ENCODE data around the gene LRRTM4.

Gene LRRTM4

DNA sequence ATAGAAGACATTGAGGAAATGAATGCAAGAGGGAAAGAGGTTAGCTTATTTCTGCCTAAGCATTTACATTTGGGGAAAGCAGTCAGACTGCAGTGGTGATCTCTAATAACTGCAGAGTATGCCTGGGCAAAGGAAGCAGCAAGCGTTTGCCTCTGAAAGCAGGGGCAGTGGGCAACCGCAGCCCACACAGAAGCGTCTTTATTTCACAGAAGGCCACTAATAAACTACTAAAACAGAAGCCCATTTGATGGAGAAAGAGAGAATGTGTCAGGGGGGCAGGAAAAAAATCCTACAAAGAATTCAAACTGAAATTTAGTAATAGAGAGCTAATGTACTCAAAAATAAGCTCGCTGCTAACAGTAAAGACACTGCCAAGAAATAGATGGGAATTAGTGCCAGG, 53.1 kb downstream of the LRRTM4 start:
- DNase-seq: no peak

DNA sequence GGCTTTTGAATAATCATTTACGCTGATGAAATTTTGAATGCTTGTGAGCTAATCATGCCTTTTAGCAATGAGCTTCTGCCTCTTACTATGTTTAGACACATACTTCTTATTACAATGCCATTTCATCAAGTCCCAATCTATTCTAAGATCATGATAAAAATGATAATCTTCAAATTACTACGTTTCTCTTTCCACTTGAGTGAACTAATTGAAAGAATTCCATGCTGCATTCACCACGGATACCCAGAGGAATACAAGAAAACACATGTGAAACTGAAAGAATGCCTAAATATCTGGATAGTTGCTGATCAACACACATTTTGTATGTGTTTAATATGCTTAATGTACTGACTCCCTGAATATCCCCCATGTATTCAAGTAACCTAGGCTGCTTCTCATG, 62.3 kb downstream of the LRRTM4 start:
- DNase-seq: no peak

- no peak for DNase-seq
Observed at GRCh38 chr2:77458216-77458615, 64.0 kb downstream of the LRRTM4 start.

DNA sequence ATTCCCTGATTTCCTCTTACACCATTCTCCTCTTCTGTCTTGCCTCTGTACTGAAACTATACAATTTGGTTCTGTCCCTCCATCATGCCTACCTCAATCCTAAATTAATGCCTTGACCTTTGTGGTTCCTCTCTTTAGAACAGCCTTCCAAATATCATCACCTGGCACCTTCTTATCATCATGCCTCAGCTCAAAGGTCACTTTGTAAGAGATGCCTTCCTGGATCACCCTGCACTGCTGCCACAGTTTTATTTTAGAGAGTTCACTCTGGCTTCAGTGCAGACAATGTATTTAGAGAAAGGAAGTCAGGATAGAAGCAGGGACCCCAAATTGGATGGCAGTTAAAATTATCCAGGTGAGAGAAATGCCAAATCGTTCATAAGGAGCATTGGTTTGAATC, 64.5 kb downstream of the LRRTM4 start:
- no peak for DNase-seq

DNA sequence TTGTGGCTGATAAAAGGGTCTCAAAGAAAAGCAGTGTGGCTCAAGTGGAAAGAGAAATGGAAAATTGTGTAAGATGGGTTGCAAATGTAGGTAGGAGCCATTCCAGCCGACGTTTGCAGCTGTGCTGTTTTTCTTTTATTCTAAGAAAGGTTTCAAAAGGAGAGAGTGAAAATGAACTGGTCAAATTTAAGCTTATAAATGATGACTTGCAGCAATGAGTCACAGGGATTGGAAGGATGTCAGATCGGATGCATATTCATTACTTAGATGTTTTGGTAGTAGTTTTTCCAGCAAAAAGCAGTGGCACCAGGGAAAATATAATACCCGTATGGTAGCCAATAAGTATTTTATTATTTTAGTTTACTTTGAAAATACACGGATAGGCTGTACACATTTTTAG, 79.1 kb downstream of the LRRTM4 start:
- no peak for DNase-seq

DNA sequence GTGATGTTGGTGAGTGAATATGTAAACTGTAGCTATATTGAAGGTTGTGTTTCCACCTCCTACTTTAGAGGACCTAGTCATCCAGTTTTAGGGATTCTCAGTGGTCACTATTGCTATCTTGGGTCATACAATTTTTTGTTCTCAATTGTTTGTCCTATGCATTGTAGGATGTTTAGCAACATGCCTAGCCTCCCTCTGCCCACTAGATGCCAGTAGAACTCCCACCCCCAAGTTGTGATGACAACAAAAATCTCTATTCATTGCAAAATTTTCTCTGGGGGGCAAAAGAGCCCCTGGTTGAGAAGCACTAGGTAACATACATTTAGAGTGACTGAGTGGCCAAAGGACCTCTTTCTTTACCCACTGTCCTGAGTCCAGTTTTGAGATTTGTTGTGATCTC, 87.3 kb downstream of the LRRTM4 start:
- no peak for DNase-seq

DNA sequence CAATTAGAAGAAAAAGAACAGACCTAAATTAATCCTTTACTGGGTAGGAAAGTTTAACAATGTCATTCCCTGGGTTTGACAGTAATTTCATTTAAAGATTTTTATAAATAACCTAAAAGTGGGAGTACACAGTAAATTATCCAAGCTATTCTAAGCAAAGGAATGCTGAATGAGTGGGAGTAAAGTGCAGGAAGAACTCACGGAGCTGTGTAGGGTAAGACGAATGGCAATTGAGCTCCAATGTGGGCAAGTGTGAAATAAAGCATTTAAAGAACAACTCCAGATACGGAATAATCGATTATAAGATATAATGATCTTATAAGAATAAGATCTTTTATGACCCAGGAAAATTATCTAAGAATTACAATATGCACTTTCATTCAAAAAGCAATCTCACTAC, 93.2 kb downstream of the LRRTM4 start:
- no peak for DNase-seq

DNA sequence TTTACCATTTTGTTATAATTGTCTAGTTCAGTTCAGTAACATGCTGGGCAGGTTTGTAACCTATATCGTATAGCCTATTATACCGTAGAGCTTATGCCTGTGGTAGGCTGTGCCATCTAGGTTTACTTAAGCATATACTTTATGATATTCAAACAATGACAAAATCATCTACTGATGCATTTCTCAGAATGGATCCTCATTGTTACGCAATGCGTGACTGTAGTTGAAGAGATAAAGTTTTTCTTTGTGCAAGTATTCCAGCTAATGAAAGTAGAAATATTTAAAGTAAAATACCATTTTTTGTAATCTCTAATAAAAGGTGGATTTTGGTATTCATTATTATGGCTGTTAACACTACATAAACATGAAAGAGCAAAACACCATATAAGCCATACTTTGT, 100.2 kb downstream of the LRRTM4 start:
- DNase-seq: no peak

GRCh38 chr2:77418537-77418936, 103.6 kb downstream of the LRRTM4 start:
- no peak for DNase-seq

- no peak for DNase-seq
Observed at GRCh38 chr2:77404189-77404588, 118.0 kb downstream of the LRRTM4 start.

GRCh38 chr2:77398970-77399600, 123.1 kb downstream of the LRRTM4 start:
- no peak for DNase-seq

DNA sequence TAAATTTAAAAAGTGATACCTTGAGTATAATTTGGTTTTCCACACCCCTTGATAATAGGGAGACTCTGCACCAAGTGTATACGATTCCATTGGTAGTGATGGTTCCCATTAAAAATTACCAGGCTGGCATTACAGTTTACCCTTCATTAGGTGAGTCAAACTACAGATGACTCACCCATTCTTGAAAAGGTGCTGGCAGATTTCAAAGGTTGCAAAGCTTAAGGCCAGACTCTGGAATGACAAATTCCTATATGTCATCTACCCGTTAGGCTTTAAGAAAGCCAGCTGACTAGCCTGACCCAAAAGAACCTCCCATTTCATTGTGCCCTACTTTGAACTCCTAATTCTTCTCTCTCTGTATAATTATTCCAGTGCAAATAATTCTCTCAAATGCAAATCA, 124.4 kb downstream of the LRRTM4 start:
- DNase-seq: no peak

DNA sequence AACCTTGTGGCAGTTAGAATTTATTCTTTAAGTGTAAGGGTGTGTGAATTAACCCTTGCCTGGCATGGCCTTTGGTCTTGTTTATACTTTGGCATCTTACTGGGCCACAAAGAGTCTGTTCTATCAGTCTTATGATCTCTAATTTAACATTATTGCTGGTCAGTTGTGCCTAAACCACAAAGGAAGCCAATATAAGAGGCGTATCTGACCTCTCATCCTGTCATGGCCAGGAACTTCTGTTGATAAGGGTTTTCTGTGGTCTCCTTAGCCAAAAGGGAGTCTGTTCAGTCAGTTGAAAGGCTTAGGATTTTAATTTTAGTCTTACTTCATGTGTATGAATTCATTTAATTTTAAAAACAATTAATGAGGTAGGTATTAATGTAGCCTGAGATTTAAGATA, 127.2 kb downstream of the LRRTM4 start:
- no peak for DNase-seq

GRCh38 chr2:77391119-77391518, 131.1 kb downstream of the LRRTM4 start:
- no peak for DNase-seq

GRCh38 chr2:77387324-77387723, 134.9 kb downstream of the LRRTM4 start:
- DNase-seq: no peak

DNA sequence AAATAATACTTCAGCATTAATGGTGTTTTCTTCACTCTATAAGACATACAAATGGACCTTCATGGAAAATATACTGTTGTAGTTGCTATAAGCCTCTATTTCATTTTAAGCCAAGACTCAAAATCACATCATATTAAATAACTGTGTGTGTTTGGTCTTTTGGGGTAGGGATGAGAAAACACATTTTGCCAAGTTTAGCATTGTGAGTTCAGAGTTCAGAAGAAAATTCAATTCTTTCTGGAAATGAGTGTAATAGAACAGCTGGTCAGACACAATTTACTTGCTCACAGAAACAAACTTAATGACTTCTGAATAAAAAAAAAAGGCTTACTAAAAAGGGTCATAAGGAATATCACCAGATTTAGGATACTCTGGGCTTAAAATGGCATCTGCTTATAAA, 149.5 kb downstream of the LRRTM4 start:
- DNase-seq: no peak

- DNase-seq: peak; percentile 53
Observed at GRCh38 chr2:77370511-77370910, 151.7 kb downstream of the LRRTM4 start.

DNA sequence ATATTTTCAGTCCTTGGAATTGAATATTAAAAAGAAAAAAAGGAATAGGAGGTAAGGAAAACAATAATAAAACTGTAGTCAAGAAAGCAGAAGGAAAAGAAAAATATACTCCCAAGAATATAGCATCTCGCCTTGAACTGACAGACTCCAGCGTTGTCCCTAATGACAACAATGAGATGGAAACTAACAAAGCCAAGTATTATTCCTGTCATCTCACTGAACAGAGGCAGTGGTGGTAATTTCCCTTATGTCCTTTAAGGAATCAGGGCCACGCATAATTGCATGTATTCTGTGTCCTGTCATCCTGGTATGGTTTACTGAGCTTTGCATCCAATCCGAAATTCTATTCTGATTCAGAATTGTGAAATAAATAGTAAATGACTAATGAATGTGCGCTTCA, 158.9 kb downstream of the LRRTM4 start:
- DNase-seq: peak; percentile 59

DNA sequence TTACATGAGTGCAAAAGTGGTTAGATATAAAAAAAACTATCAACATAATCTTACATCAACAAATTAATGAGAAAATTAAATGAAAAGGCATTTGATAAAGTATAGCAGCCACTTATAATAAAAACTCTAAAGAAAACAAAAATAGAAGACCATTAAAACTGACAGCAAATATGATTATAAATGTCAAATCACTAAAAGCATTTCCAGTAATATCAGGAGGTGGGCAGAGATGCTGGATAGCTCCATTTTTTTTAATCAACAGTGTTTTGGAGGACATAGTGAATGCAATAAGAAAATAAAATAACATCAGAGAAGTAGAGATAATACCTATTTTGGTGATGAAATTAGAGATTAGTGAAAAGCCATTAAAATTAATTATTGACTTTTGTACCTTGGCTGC, 173.4 kb downstream of the LRRTM4 start:
- no peak for DNase-seq

GRCh38 chr2:77336013-77336412, 186.2 kb downstream of the LRRTM4 start:
- no peak for DNase-seq

- no peak for DNase-seq
Observed at GRCh38 chr2:77328134-77328931, 193.8 kb downstream of the LRRTM4 start.

DNA sequence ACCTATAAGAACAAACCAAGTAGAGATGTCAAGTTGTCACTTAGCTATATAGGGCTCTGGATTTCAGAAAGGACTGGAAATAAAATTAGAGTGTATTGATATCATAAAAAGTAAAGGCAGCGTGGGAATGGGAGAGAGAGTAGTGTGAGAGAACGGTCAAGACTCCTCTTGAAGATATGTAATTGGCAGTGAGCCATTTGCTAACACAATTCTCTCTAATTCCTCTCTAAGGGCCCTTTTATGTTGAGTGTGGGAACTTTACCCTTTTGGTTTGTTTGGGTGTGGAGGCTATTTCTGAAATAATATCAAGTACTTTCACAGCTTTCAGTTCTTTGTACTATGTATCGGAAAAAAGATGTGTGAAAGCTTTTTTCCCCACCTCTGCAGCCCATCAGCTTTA, 196.8 kb downstream of the LRRTM4 start:
- peak; percentile 80 for DNase-seq

- no peak for DNase-seq
Observed at GRCh38 chr2:77322431-77322830, 199.7 kb downstream of the LRRTM4 start.

DNA sequence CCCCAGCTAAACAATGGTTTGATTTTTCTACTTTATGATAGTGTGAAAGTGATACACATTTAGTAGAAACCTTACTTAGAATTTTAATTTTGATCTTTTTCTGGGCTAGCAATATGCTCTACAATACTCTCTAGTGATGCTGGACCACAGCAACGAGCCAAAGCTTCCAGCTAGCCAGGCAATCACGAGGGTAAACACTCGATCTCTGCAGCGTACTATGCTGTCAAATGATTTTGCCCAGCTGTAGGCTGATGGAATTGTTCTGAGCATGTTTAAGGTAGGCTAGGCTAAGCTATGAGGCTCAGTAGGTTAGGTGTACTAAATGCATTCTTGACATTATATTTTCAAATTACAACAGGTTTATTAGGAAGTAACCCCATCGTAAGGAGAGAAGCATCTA, 207.5 kb downstream of the LRRTM4 start:
- DNase-seq: no peak

- no peak for DNase-seq
Observed at GRCh38 chr2:77310416-77310815, 211.8 kb downstream of the LRRTM4 start.
